Spleen (tissue), 7 donors: ENCODE data around the gene RAB3A.

Experiments
- CTCF ChIP-seq, 11 experiments: fragments of 200-600 bp in 7 of 11; fragments of 450-650 bp in 4 of 11; sonication (generic) in 4 of 11; IDR thresholded peaks in 8 of 11; conservative IDR thresholded peaks in 3 of 11; 1 replicate in 7 of 11; 2 replicates in 4 of 11; pipeline versions ENCODE4 v1.4.0 to v1.8.0; 2016 to 2021; ENCODE audit warnings: antibody characterized with exemption in 11 of 11, inconsistent platforms in 4 of 11, mild to moderate bottlenecking in 1 of 11
- POLR2AphosphoS5 ChIP-seq, 3 donors: sonication (generic); formaldehyde crosslinking; IDR thresholded peaks; one replicate each; pipeline ENCODE4 v1.5.1; 2017; ENCODE audit warnings: antibody characterized with exemption in 3 of 3
- donor health status: DM: no; HTN: no; CAD: no; lungs with moderate emphysema.
- donor health status: DM: no; HTN: no; CAD: no.
- donor health status: DM: no; HTN: no; CAD: no.

- TF ChIP-seq POLR2AphosphoS5 (IDR thresholded peaks at IDR 0.05) (peak in 1 of 3 donors; percentile 6), CTCF (IDR thresholded peaks at IDR 0.05 in 8 of 11, conservative IDR thresholded peaks at IDR 0.05 in 3 of 11) (no peak)
Measured at GRCh38 chr19:18225355-18225701, 21.5 kb upstream of the RAB3A start.
